ENCODE measurements around the gene TRIM7.
A peak's percentile ranks its signal among the peaks of the same experiment; 100 is the strongest.

The TRIM7 gene

GRCh38 chr5:181171782-181172181 is 33.2 kb downstream of the TRIM7 start:
- DNase-seq (ENCODE audit: low spot score), result no peak

DNA sequence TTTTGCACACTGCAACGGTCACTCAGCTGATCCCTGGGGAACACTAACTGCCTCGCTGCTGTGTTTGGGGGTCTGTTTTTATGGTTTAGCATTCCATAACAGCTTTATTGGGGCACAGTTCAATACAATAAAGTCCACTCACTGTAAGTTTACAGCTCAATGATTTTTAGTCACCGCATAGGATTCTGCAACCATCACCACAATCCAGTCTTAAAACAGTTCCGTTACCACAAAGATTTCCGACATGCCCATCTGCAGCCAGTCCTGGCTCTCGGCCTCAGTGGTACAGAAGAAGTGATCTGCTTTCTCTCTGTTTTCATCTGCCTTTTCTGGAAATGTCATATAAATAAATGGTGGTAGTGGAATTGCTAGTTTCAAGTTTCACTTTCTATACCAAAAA is 34.0 kb downstream of the TRIM7 start:
- DNase-seq (ENCODE audit: low spot score), result no peak

DNA sequence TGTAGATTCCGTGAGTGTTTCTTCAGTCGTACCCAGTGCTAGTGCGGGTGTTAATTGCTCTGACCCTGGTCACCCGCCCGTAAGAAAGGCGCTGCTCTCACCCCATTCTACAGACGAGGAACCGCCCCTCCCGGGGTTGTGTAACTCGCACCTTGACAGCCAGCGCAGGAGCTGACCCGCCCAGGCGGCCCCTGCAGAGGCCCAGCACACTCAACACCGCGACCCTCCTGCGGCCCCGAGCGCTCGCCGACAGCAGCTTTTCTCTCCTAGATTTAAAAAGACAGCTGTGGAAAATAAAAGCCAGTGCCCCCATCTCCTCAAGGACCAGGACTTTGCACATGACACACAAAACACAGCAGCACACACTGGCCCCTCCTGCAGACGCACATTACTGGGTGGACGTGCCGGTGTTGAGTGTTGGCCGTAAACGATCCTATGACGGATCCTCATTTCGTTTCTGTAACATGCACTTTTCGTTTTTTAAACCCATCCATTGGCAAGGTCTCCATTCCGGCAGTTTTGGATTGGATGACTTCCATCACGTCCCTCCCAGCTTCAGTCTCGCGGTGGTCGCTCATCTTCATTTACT is 34.7 kb downstream of the TRIM7 start:
- no peak for DNase-seq (ENCODE audit: low spot score)

- DNase-seq (ENCODE audit: low spot score), result peak; percentile 30
Measured at GRCh38 chr5:181169459-181170236, 35.3 kb downstream of the TRIM7 start.

DNA sequence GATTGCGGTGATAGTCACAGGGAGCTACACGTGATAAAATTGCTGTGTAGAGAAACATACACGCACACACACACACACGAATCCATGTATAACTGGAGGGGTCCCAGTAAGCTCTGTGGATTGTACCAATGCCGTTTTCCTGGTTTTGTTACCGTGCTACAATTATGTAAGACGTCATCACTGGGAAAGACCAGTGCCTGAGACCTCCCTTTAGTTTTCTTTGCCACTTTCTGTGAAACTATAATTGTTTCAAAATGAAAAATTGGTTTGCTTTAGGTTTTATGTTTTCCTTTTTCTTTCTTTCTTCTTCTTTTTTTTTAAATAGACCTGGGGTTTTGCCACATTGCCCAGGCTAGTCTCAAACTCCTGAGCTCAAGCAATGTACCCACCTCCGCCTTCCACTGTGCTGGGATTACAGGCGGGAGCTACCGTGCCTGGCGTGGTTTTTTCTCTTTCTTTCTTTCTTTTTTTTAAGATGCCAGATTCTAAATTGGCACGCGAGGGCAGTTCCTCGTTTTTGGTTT is 36.3 kb downstream of the TRIM7 start:
- no peak for DNase-seq (ENCODE audit: low spot score)

DNA sequence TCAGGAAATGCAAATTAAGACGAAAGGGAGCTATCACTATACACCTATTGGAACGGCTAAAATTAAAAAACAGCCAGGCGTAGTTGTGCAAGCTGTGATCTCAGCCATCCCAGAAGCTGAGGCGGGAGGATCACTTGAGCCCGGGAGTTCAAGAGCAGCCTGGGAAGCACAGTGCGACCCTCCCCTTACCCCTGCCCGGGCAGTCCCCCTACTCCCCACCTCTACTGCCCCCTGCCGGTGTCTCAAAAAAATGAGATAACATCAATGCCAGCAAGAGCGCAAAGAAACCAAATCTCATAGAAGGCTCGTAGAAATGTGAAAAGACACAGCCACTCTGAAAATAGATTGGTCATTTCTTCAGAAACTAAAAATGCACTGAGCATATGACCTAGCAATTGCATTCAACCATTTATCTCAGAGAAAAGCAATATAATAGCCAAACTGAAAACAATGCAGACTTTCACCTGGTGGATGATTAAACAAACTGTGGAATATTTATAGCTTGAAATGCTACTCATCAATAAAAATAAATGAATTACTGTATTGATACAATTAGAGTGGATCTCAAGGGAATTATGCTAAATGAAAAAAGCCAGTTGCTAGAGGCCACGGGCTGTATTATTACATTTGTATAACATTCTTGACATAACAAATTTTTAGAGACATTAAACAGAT is 37.0 kb downstream of the TRIM7 start:
- DNase-seq (ENCODE audit: low spot score), result no peak

DNA sequence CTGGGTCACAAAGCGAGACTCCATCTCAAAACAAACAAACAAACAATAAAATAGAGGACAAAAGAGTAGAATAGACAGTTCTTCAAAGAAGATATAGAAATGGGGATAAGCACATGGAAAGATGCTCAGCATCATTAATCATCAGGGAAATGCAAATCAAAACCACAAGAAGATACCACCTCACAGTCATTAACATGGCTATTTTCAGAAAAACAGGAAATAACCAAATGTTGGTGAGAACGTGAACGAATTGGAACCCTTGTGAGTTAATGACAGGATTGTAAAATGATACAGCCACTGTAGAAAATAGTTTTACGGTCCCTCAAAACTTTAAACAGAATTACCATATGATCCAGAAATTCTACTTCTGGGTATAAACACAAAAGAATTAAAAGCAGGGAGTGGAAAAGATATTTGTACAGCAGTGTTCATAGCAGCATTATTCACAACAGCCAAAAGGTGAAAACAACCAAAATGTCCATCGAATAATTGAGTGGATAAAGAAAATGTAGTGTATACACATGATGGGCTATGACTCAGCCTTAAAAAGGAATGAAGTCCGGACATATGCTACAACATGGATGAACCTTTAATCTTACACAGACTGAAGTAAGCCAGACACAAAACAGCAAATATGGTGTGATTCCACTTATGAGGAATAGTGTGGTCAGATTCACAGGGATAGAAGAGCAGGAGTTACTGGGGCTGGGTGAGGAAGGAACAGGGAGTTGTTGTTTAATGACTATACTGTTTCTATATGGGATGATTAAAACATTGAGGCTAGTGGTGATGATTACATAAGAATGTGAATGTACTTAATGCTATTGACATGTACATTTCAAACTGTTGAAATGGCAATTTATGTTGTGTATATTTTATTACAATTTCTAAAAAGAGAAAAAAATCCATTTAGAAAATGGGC is 37.9 kb downstream of the TRIM7 start:
- DNase-seq (ENCODE audit: low spot score), result no peak

- no peak for DNase-seq (ENCODE audit: low spot score)
Measured at GRCh38 chr5:181164076-181164952, 40.7 kb downstream of the TRIM7 start.

- no peak for DNase-seq (ENCODE audit: low spot score)
Measured at GRCh38 chr5:181163487-181164075, 41.4 kb downstream of the TRIM7 start.

DNA sequence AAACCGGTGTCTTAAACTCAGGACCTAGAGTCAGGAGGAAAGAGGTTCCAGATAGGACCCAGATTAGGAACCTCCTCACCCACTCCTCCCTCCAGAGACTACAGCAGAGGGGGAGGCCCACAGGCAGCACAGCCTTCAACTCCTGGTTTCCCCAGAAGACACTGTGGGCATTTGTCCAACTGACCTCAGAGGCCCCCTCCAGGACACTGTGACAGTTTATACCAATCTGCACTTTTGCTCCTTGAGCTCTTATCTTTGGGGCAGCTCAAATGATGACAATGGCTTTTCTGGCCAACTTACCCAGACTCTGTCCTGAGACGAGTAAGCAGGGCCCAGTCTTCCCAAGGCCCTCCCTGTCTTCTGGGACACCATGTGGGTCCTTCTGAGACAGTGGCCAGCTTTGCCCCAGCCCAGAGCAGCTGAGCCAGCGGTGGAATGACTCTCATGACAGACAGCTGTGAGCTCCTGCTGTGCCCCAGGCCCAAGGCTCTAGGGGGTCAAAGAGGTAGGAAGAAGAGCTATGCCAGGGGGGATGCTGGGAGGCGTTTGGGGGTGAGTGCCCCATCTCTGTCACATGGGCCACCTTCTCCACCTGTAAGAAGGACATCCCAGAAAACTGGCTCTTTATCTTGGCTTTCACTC is 43.3 kb downstream of the TRIM7 start:
- no peak for DNase-seq (ENCODE audit: low spot score)

GRCh38 chr5:181160755-181161533 is 44.1 kb downstream of the TRIM7 start:
- DNase-seq (ENCODE audit: low spot score), result peak; percentile 45

GRCh38 chr5:181160152-181160754 is 44.7 kb downstream of the TRIM7 start:
- peak; percentile 67 for DNase-seq (ENCODE audit: low spot score)

DNA sequence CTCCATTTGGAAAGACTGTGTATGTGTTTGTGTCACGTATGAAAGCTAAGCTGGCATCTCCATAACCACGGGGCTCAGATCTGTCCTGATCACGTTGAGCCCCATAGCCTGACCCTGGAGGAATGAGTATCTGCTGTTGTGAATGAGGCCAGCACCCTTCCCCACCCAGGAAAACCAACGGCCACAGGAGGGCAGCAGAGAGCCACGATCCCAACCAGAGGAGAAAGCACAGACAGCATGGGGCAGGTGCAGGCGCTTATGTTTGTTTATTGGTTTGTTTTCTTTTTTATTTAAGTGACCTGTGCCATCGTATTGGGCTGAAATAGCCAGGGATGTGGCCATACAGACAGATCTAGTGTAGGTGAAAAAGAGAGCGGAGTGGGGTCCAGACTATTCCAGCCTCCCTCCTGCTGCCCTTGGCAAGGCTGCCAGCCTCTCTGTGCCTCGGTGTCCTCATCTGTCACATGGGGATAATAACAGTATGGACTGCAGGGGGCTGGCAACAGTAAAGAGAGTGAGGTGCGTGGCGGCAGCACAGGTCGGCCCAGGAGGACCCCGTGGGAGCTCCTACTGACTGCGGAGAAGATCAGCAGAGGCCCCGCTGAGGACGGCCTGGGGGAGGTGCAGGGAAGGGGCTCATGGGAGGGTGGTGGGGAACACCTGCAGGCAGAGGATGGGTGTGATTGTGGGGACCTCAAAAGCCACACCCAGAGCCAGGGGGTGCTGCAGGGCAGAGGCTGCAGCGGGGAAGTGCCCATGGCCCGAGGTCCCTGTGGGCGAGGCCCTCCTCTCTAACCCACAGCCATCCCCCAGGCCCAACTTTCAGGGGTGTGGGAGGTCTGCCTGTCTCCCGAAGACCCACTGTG is 45.5 kb downstream of the TRIM7 start:
- peak; percentile 91 for DNase-seq (ENCODE audit: low spot score)

DNA sequence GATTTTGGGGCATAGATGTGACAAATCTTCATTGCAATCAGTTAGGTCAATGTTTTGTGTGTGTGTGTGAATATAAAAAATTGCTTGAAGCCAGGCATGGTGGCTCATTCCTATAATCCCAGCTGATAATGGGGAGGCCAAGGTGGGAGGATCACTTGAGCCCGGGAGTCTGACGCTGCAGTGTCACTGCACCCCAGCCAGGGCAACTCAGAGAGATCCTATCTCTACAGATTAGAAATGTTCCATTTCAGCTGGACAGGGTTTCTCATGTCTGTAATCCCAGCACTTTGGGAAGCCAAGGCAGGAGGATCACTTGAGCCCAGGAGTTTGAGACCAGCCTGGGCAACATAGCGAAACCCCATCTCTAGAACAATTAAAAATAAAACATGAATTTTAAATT is 46.1 kb downstream of the TRIM7 start:
- DNase-seq (ENCODE audit: low spot score), result no peak

GRCh38 chr5:181156758-181157157 is 48.2 kb downstream of the TRIM7 start:
- no peak for DNase-seq (ENCODE audit: low spot score)

GRCh38 chr5:181153814-181154213 is 51.2 kb downstream of the TRIM7 start:
- no peak for DNase-seq (ENCODE audit: low spot score)

DNA sequence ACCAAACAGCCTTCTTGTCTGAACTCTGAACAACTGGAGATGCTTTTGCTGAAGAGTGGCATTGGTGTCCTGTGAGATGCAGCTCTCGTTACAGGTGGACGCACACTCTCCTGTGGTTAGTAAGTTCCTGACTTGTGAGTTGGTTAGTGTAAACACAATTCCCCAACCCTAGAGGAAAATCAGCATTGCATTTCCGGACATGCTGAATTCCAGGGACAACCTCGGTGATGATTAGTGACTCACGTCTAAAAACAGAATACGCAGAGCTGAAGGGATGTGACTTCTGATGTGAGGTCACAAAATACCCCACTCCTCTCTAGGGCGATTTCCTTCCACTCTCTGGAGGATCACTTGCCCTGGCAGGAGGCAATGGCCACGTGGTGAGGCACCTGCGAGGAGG is 52.6 kb downstream of the TRIM7 start:
- no peak for DNase-seq (ENCODE audit: low spot score)

DNA sequence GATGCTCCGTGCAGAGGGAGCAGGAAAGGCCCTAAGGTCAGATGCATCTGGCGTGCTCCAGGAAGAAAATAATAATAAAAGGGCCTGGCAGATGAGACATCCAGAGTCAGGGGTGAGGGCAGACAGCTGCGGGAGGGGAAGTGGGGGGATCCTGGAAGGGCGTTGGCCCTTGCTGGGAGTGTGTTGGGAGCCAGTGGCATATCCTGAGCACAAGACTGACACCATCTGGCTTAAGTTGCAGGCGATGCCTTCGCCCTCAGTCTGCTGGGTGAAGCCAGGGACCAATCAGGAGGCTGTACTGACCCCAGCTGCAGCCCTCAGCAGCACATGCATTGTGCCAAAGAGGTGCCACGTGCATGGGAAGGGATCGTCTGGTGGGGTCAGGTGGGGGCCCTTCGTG is 53.9 kb downstream of the TRIM7 start:
- no peak for DNase-seq (ENCODE audit: low spot score)

All from CD4-positive, alpha-beta T cell treated with Interleukin-15 for 4 hours (primary cell).